ENCODE data around the gene KRT81. TPM values are rescaled to one million over a fixed set of nuclear protein-coding genes. Genes with fewer than 3 reads are reported as not detected.

The KRT81 gene
- total and polyA plus RNA-seq, 2 of the 4 experiments (the other 2 are of a cell fraction): under 0.01 to 0.05 TPM

DNA sequence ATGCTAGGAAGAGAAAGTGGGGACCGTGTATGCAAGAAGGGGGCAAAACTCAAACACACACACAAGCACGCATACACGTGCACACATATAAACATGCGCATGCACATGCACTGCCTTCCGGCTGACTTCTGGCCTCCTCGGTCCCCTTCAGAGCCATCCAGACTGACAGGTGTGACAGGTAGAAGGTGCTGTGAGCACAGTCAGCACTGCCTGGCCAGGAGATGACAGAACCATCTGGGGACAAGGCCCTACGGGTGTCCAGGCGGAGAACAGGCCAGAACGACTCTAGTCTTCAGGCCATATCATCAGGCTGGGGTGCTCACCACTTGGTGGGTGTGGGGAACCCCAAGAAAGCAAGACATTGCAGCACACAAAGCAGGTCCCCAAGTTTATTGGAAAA, 22.6 kb upstream of the KRT81 start:
- H2BK15ac ChIP-seq (ENCODE audit: low read depth, low read length): no peak overlapping the region

More for the DNA sequence above, 22.6 kb upstream of the KRT81 start:
- 56% methylated on average over 4 of the region's 9 CpGs; no CpG with 5 or more reads in 1 of the 2 experiments for WGBS, 2 experiments (ENCODE audit: extremely low coverage in 2 of 2, insufficient read length in 1 of 2)
- H4K91ac ChIP-seq (ENCODE audit: insufficient read depth, low read depth, low read length): no peak overlapping the region
- no peak overlapping the region for H2AFZ ChIP-seq (replicated peaks; ENCODE audit: low read length, poor library complexity)
- H4K8ac ChIP-seq (ENCODE audit: low read depth in 2 of 2, low read length in 2 of 2): no peak overlapping the region
- no peak overlapping the region for H3K56ac ChIP-seq (ENCODE audit: extremely low read depth, insufficient read depth, low read length)
- H2AK5ac ChIP-seq (ENCODE audit: low read depth, low read length): no peak overlapping the region
- H3K9me3 ChIP-seq (ENCODE audit: control insufficient read depth, insufficient read depth, low read length): no peaks in the 10 kb centered on the region
- no peaks in the 10 kb centered on the region; the same call in 1 of the 2 replicates for H3K9me1 ChIP-seq (ENCODE audit: insufficient read depth, low read length)
- H2AK9ac ChIP-seq (replicated peaks; ENCODE audit: low read depth, low read length, poor library complexity): no peak overlapping the region
- H3K4ac ChIP-seq (ENCODE audit: low read depth, low read length): no peak overlapping the region
- no peak overlapping the region for H3K4me2 ChIP-seq (ENCODE audit: low read depth, low read length)
- in situ Hi-C loops (cut with MboI; ENCODE audit: low sequenced_read_pairs): no loop called here
- H2BK120ac ChIP-seq (ENCODE audit: low read depth, low read length): no peak overlapping the region
- DNase-seq: no peak
- H2BK20ac ChIP-seq (ENCODE audit: low read depth, low read length): no peak overlapping the region
- no peak overlapping the region for H3K18ac ChIP-seq (ENCODE audit: low read depth, low read length)
- no peak overlapping the region for H3K14ac ChIP-seq (replicated peaks; ENCODE audit: low read depth, low read length)
- CTCF ChIA-PET: no interaction called here
- H3K36me3 ChIP-seq (ENCODE audit: control insufficient read depth, insufficient read depth, low read length): no peaks in the 10 kb centered on the region
- dilution Hi-C loops (cut with HindIII; ENCODE audit: low sequenced_read_pairs, unreplicated experiment): no loop called here
- no peaks in the 10 kb centered on the region for H4K20me1 ChIP-seq (ENCODE audit: insufficient read depth, low read length)
- BruUV-seq (replicated peaks): no TSS peak
- no peak overlapping the region for H3K9ac ChIP-seq (ENCODE audit: low read depth, low read length)
- ATAC-seq (ENCODE audit: low read depth): no peak
- no peak overlapping the region for H4K5ac ChIP-seq (ENCODE audit: low read depth, low read length)
- H3K4me1 ChIP-seq (ENCODE audit: control insufficient read depth, insufficient read depth, low read length): no peaks in the 10 kb centered on the region
- POLR2A ChIA-PET (ENCODE audit: unreplicated experiment): no interaction called here
- no peak overlapping the region; the same call in 1 of the 2 replicates for H3K23ac ChIP-seq (ENCODE audit: low read depth, low read length)
- H3K27me3 ChIP-seq (ENCODE audit: control insufficient read depth, insufficient read depth, low read length): peaks cover 67% of the 10 kb centered on the region
- H3K27ac ChIP-seq (ENCODE audit: insufficient read depth, low read length): no peak overlapping the region
- no peak for TF ChIP-seq MAZ (IDR thresholded peaks at IDR 0.05; ENCODE audit: borderline replicate concordance, low read depth, low read length)
- no peak for TF ChIP-seq CHD1 (IDR thresholded peaks at IDR 0.05; ENCODE audit: low read depth, low read length)
- TF ChIP-seq, protein P1, sequence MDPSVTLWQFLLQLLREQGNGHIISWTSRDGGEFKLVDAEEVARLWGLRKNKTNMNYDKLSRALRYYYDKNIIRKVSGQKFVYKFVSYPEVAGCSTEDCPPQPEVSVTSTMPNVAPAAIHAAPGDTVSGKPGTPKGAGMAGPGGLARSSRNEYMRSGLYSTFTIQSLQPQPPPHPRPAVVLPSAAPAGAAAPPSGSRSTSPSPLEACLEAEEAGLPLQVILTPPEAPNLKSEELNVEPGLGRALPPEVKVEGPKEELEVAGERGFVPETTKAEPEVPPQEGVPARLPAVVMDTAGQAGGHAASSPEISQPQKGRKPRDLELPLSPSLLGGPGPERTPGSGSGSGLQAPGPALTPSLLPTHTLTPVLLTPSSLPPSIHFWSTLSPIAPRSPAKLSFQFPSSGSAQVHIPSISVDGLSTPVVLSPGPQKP (IDR thresholded peaks at IDR 0.05; ENCODE audit: borderline replicate concordance, low read depth, low read length): no peak
- no peak for TF ChIP-seq RCOR1 (IDR thresholded peaks at IDR 0.05; ENCODE audit: insufficient replicate concordance, low read length)
- TF ChIP-seq CEBPB (IDR thresholded peaks at IDR 0.05; ENCODE audit: low read depth, low read length): no peak
- no peak overlapping the region for H3K4me3 ChIP-seq (ENCODE audit: insufficient read depth, low read depth, low read length)
- H3K79me1 ChIP-seq (ENCODE audit: low read depth in 1 of 2, low read length in 2 of 2): no peaks in the 10 kb centered on the region
- intact Hi-C loops (cut with micrococcal nuclease): no loop called here
- no peak overlapping the region for H2BK5ac ChIP-seq (ENCODE audit: low read depth, low read length, poor library complexity, severe bottlenecking)

Measured in IMR-90 (cell line).